Epithelial cell of esophagus (primary cell): ENCODE measurements around the gene DPPA3.
"Not testable (repeated sequence)": the region's sequence is repeated elsewhere in the genome, so short reads cannot be mapped to it uniquely, and the experiment has no call there.

Experiments
- DNase-seq: peaks from one replicate; pipeline ENCODE4 v3.0.0; 2010; ENCODE audit warnings: low read depth
- H3K4me3 ChIP-seq: 2 replicates; pipeline ENCODE4 v1.5.1; 2011; ENCODE audit warnings: mild to moderate bottlenecking, low read length, control low read depth
- TF ChIP-seq, protein P1 (sequence below): IDR thresholded peaks from 2 replicates; pipeline ENCODE4 v1.5.1; 2011; ENCODE audit warnings: low read depth, mild to moderate bottlenecking, low read length, control low read depth, inconsistent platforms; ENCODE audit not compliant: insufficient read depth; ENCODE audit errors: missing control alignments

DPPA3 gene

GRCh38 chr12:7751394-7751793, 40.2 kb downstream of the DPPA3 start:
- DNase-seq = no peak
- TF ChIP-seq, protein P1, sequence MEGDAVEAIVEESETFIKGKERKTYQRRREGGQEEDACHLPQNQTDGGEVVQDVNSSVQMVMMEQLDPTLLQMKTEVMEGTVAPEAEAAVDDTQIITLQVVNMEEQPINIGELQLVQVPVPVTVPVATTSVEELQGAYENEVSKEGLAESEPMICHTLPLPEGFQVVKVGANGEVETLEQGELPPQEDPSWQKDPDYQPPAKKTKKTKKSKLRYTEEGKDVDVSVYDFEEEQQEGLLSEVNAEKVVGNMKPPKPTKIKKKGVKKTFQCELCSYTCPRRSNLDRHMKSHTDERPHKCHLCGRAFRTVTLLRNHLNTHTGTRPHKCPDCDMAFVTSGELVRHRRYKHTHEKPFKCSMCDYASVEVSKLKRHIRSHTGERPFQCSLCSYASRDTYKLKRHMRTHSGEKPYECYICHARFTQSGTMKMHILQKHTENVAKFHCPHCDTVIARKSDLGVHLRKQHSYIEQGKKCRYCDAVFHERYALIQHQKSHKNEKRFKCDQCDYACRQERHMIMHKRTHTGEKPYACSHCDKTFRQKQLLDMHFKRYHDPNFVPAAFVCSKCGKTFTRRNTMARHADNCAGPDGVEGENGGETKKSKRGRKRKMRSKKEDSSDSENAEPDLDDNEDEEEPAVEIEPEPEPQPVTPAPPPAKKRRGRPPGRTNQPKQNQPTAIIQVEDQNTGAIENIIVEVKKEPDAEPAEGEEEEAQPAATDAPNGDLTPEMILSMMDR = no peak
- no peak overlapping the region for H3K4me3 ChIP-seq

DNA sequence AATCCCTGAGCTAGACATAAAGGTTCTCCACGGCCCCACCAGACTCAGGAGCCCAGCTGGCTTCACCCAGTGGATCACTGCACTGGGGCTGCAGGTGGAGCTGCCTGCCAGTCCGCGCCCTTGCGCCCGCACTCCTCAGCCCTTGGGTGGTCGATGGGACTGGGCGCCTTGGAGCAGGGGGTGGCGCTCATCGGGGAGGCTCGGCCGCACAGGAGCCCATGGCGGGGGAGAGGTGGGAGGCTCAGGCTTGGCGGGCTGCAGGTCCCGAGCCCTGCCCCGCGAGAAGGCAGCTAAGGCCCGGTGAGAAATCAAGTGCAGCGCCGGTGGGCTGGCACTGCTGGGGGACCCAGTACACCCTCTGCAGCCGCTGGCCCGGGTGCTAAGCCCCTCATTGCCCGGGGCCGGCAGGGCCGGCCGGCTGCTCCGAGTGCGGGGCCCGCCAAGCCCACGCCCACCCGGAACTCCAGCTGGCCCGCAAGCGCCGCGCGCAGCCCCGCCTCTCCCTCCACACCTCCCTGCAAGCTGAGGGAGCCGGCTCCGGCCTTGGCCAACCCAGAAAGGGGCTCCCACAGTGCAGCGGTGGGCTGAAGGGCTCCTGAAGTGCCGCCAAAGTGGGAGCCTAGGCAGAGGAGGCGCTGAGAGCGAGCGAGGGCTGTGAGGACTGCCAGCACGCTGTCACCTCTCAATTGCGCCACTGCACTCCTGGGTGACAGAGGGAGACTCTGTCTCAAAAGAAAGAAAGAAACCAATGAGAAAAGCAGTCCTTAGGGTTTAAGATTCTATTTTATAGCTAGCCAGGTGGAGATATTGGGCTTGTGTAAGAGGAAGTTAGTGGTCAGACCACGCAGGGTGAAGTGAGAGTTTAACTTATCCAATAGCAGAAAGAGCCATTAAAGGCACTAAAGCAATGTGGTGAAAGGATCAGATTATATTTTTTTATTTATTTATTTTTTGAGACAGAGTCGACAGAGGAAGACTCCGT, 41.0 kb downstream of the DPPA3 start:
- not testable (repeated sequence) for H3K4me3 ChIP-seq, DNase-seq

GRCh38 chr12:7755668-7756067, 44.4 kb downstream of the DPPA3 start:
- H3K4me3 ChIP-seq, DNase-seq: not testable (repeated sequence)

DNA sequence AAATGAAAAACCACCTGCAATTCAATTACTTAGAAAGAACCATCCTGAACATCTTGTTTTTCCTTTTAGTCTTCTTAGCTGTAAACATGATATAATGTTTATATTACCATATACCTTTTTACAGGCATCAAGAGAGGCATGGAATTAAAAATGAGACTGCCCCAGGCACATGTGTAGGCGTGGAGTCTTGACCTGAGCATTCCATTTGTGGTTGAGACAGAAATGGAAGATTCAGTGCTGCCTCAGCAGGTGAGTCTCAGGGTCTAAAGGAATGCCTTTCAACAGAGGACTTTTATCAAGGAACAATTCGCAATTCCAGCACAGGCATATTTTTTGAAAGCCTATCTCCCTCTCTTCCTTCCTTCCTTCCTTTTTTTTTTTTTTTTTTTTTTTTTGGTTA, 45.8 kb downstream of the DPPA3 start:
- H3K4me3 ChIP-seq = no peak overlapping the region
- DNase-seq = no peak
- TF ChIP-seq, protein P1 = no peak

- no peak overlapping the region for H3K4me3 ChIP-seq
- DNase-seq = no peak
- TF ChIP-seq, protein P1 = no peak
These were observed 47.5 kb downstream of the DPPA3 start for GRCh38 chr12:7758766-7759140.
